Duodenal mucosa (tissue), 2 donors: ENCODE measurements around the gene LPAR5.

Experiments used
- H3K27ac ChIP-seq: one replicate; pipeline ENCODE4 v1.7.0; 2013; ENCODE audit warnings: low read depth, low read length
- H3K27me3 ChIP-seq, 2 donors: one replicate each; pipeline ENCODE4 v1.7.0; 2013; ENCODE audit warnings: low read length in 2 of 2, control low read depth in 1 of 2; ENCODE audit not compliant: insufficient read depth in 2 of 2, control insufficient read depth in 1 of 2
- H3K36me3 ChIP-seq, 2 donors: one replicate each; pipeline ENCODE4 v1.7.0; 2013; ENCODE audit warnings: low read length in 2 of 2, control low read depth in 1 of 2; ENCODE audit not compliant: insufficient read depth in 2 of 2, control insufficient read depth in 1 of 2
- H3K4me1 ChIP-seq, 2 donors: one replicate each; pipeline ENCODE4 v1.7.0; 2013; ENCODE audit warnings: low read length in 2 of 2, control low read depth in 1 of 2; ENCODE audit not compliant: insufficient read depth in 2 of 2, control insufficient read depth in 1 of 2
- H3K4me3 ChIP-seq, 2 donors: one replicate each; pipeline ENCODE4 v1.7.0; 2013; ENCODE audit warnings: low read length in 2 of 2, low read depth in 1 of 2
- H3K9ac ChIP-seq, 2 donors: one replicate each; pipeline ENCODE4 v1.7.0; 2013; ENCODE audit warnings: low read length in 2 of 2, low read depth in 1 of 2
- H3K9me3 ChIP-seq, 2 donors: one replicate each; pipeline ENCODE4 v1.7.0; 2013; ENCODE audit warnings: low read length in 2 of 2, control low read depth in 1 of 2; ENCODE audit not compliant: control insufficient read depth in 1 of 2

The LPAR5 gene

DNA sequence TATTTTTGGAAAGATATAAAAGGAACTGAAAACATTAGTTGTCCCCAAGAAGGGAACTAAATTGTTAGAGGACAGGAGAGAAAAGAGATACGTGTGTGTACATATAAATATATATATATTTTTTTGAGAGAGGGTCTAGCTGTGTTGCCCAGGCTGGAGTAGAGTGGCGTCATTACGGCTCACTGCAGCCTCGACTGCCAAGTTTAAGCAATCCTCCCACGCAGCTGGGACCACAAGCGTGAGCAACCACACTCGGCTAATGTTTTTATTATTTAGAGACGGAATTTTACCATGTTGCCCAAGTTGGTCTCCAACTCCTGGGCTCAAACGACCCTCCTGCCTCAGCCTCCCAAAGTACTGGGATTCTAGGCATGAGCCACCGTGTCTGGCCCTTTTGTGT lies 51.5 kb downstream of the LPAR5 start:
- Histone ChIP-seq H3K9me3 (no peaks in the 10 kb centered on the region), H3K4me1 (no peaks in the 10 kb centered on the region), H3K9ac (no peak overlapping the region), H3K27me3 (no peaks in the 10 kb centered on the region), H3K4me3 (no peak overlapping the region), H3K27ac (no peak overlapping the region), H3K36me3 (peaks cover 46 to 90% of the 10 kb centered on the region in 2 donors)

GRCh38 chr12:6582959-6583358 lies 52.8 kb downstream of the LPAR5 start:
- Histone ChIP-seq H3K27ac (no peak overlapping the region), H3K27me3 (no peaks in the 10 kb centered on the region), H3K4me1 (no peaks in the 10 kb centered on the region), H3K9me3 (no peaks in the 10 kb centered on the region), H3K9ac (no peak overlapping the region), H3K36me3 (peaks cover 52 to 88% of the 10 kb centered on the region in 2 donors), H3K4me3 (no peak overlapping the region)

- H3K4me3 ChIP-seq: no peak overlapping the region
- H3K27ac ChIP-seq: no peak overlapping the region
- no peaks in the 10 kb centered on the region for H3K9me3 ChIP-seq
- peaks cover 51 to 88% of the 10 kb centered on the region in 2 donors for H3K36me3 ChIP-seq
- no peaks in the 10 kb centered on the region for H3K27me3 ChIP-seq
- no peak overlapping the region for H3K9ac ChIP-seq
- H3K4me1 ChIP-seq: no peaks in the 10 kb centered on the region
These were observed 53.6 kb downstream of the LPAR5 start for GRCh38 chr12:6582196-6582595.

- peaks cover 35 to 86% of the 10 kb centered on the region in 2 donors for H3K36me3 ChIP-seq
These were observed 60.1 kb downstream of the LPAR5 start for GRCh38 chr12:6575648-6576047.

GRCh38 chr12:6574576-6575295 lies 61.0 kb downstream of the LPAR5 start:
- H3K27me3 ChIP-seq: no peaks in the 10 kb centered on the region
- no peak overlapping the region for H3K27ac ChIP-seq
- H3K9ac ChIP-seq: no peak overlapping the region
- H3K36me3 ChIP-seq: peaks cover 40 to 88% of the 10 kb centered on the region in 2 donors
- H3K4me1 ChIP-seq: peaks cover 0 to 5% of the 10 kb centered on the region in 2 donors
- no peak overlapping the region for H3K4me3 ChIP-seq
- H3K9me3 ChIP-seq: no peaks in the 10 kb centered on the region

More at GRCh38 chr12:6575648-6576047, 60.1 kb downstream of the LPAR5 start:
- H3K9me3 ChIP-seq: no peaks in the 10 kb centered on the region
- no peak overlapping the region for H3K9ac ChIP-seq
- no peaks in the 10 kb centered on the region for H3K27me3 ChIP-seq
- H3K4me1 ChIP-seq: peaks cover 0 to 1% of the 10 kb centered on the region in 2 donors
- H3K27ac ChIP-seq: no peak overlapping the region
- no peak overlapping the region for H3K4me3 ChIP-seq

GRCh38 chr12:6573001-6573400 lies 62.8 kb downstream of the LPAR5 start:
- no peak overlapping the region for H3K9ac ChIP-seq
- H3K27me3 ChIP-seq: no peaks in the 10 kb centered on the region
- no peaks in the 10 kb centered on the region for H3K9me3 ChIP-seq
- no peak overlapping the region for H3K27ac ChIP-seq
- H3K36me3 ChIP-seq: peaks cover 35 to 82% of the 10 kb centered on the region in 2 donors
- no peak overlapping the region for H3K4me3 ChIP-seq
- H3K4me1 ChIP-seq: peaks cover 0 to 5% of the 10 kb centered on the region in 2 donors

- H3K36me3 ChIP-seq: peaks cover 28 to 68% of the 10 kb centered on the region in 2 donors
- peaks cover 8 to 11% of the 10 kb centered on the region in 2 donors for H3K4me1 ChIP-seq
These were observed 65.4 kb downstream of the LPAR5 start for GRCh38 chr12:6570264-6570887.

GRCh38 chr12:6569786-6570185 lies 66.0 kb downstream of the LPAR5 start:
- H3K4me3 ChIP-seq: no peak overlapping the region
- no peaks in the 10 kb centered on the region for H3K27me3 ChIP-seq
- peaks cover 8 to 11% of the 10 kb centered on the region in 2 donors for H3K4me1 ChIP-seq
- no peak overlapping the region for H3K9ac ChIP-seq
- no peaks in the 10 kb centered on the region for H3K9me3 ChIP-seq
- no peak overlapping the region for H3K27ac ChIP-seq
- peaks cover 27 to 66% of the 10 kb centered on the region in 2 donors for H3K36me3 ChIP-seq

More at GRCh38 chr12:6570264-6570887, 65.4 kb downstream of the LPAR5 start:
- H3K27ac ChIP-seq: no peak overlapping the region
- H3K9ac ChIP-seq: no peak overlapping the region
- no peak overlapping the region for H3K4me3 ChIP-seq
- H3K9me3 ChIP-seq: no peaks in the 10 kb centered on the region
- H3K27me3 ChIP-seq: no peaks in the 10 kb centered on the region

- Histone ChIP-seq H3K36me3 (peaks cover 27 to 62% of the 10 kb centered on the region in 2 donors), H3K9ac (no peak overlapping the region), H3K27me3 (no peaks in the 10 kb centered on the region), H3K27ac (no peak overlapping the region), H3K4me1 (peaks cover 8 to 11% of the 10 kb centered on the region in 2 donors), H3K9me3 (no peaks in the 10 kb centered on the region), H3K4me3 (no peak overlapping the region)
These were observed 66.4 kb downstream of the LPAR5 start for GRCh38 chr12:6569312-6569711.
